Measurements from ENCODE around the gene NLN.

GRCh38 chr5:65874241-65874640, 152.2 kb downstream of the NLN start:
- TF ChIP-seq, protein P1, sequence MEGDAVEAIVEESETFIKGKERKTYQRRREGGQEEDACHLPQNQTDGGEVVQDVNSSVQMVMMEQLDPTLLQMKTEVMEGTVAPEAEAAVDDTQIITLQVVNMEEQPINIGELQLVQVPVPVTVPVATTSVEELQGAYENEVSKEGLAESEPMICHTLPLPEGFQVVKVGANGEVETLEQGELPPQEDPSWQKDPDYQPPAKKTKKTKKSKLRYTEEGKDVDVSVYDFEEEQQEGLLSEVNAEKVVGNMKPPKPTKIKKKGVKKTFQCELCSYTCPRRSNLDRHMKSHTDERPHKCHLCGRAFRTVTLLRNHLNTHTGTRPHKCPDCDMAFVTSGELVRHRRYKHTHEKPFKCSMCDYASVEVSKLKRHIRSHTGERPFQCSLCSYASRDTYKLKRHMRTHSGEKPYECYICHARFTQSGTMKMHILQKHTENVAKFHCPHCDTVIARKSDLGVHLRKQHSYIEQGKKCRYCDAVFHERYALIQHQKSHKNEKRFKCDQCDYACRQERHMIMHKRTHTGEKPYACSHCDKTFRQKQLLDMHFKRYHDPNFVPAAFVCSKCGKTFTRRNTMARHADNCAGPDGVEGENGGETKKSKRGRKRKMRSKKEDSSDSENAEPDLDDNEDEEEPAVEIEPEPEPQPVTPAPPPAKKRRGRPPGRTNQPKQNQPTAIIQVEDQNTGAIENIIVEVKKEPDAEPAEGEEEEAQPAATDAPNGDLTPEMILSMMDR (CRISPR knock-in tag; IDR thresholded peaks at IDR 0.05) = no peak
- TF ChIP-seq FOXA1 (IDR thresholded peaks at IDR 0.05) (no peak), FOXA1 (CRISPR knock-in tag; IDR thresholded peaks at IDR 0.05) (no peak), PLRG1 (conservative IDR thresholded peaks at IDR 0.05) (no peak)

Measured in HepG2 (cell line).